Astrocyte (in vitro differentiated cells and primary cell): ENCODE measurements around the gene ZFAND2B.

Experiments
- CTCF ChIP-seq: IDR thresholded peaks from 2 replicates; pipeline ENCODE4 v1.5.1; 2011; ENCODE audit warnings: low read depth, mild to moderate bottlenecking, inconsistent platforms, low read length, moderate library complexity; ENCODE audit not compliant: insufficient read depth
- EZH2 ChIP-seq: IDR thresholded peaks from 2 replicates; pipeline ENCODE4 v1.6.1; 2012; ENCODE audit warnings: mild to moderate bottlenecking, low read length, inconsistent platforms; ENCODE audit not compliant: insufficient read depth

- TF ChIP-seq EZH2 (no peak), CTCF (no peak)
These were observed 24.0 kb upstream of the ZFAND2B start for GRCh38 chr2:219182331-219183150.
